Measurements from ENCODE around the gene UGT1A10. TPM values are rescaled to one million over a fixed set of nuclear protein-coding genes. Genes with fewer than 3 reads are reported as not detected.

Gene UGT1A10
- total and polyA plus RNA-seq, 2 donors (not counting 1 experiment from before 2014, with no cell fraction given): not detected

DNA sequence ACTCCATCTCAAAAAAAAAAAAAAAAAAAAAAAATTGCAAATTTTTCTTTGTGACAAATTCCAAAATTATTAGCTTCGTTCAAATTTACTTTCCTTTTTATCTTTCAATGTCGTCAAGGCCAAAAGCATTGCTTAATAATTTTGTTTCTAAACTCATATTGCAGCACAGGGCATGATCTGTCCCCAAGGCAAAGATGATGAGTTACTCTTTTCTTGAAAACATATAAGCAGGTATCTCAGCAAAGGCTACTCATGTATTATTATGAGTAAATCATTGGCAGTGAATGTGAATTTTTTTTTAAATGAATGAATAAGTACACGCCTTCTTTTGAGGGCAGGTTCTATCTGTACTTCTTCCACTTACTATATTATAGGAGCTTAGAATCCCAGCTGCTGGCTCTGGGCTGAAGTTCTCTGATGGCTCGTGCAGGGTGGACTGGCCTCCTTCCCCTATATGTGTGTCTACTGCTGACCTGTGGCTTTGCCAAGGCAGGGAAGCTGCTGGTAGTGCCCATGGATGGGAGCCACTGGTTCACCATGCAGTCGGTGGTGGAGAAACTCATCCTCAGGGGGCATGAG is 45.4 kb downstream of the UGT1A10 start, which contains the start of gene UGT1A7:
Gene UGT1A7, plus strand, starts transcription at position 381 of the 579 bp plus-strand sequence. Its CDS starts 37 bp downstream, at position 418.
- Histone ChIP-seq H4K20me1 (ENCODE audit: control insufficient read depth, insufficient read depth, low read length, poor library complexity, severe bottlenecking) (no peaks in the 10 kb centered on the region), H3K27me3 (replicated peaks in 1 of 4; ENCODE audit: control extremely low read depth in 1 of 4, control insufficient read depth in 3 of 4, insufficient read depth in 4 of 4, low read length in 3 of 4) (no peaks in the 10 kb centered on the region), H3K9me3 (ENCODE audit: control extremely low read depth in 1 of 3, control insufficient read depth in 2 of 3, insufficient read depth in 1 of 3, low read length in 2 of 3) (no peaks in the 10 kb centered on the region), H3K36me3 (replicated peaks in 1 of 2; ENCODE audit: control extremely low read depth in 1 of 2, control insufficient read depth in 1 of 2, extremely low read depth in 1 of 2, insufficient read depth in 2 of 2, low read length in 1 of 2) (no peaks in the 10 kb centered on the region), H2AFZ (ENCODE audit: insufficient read depth, low read depth, low read length, poor library complexity, severe bottlenecking) (no peak within 1 kb of the TSS), H3K79me2 (ENCODE audit: control insufficient read depth, insufficient read depth, low read length) (no peaks in the 10 kb centered on the region), H3K27ac (ENCODE audit: low read length in 2 of 2) (no peak within 1 kb of the TSS), H3K9ac (ENCODE audit: low read length) (no peak within 1 kb of the TSS), H3K4me3 (ENCODE audit: control extremely low read depth in 1 of 5, extremely low read depth in 1 of 5, insufficient read depth in 1 of 5, low read depth in 2 of 5, low read length in 4 of 5) (no peak within 1 kb of the TSS), H3K4me2 (replicated peaks; ENCODE audit: low read depth, low read length, poor library complexity, severe bottlenecking) (peak within 1 kb of the TSS; percentile 32), H3K4me1 (ENCODE audit: control insufficient read depth in 2 of 2, insufficient read depth in 2 of 2, low read length in 2 of 2) (peaks cover 0 to 6% of the 10 kb centered on the region in 2 donors)
- peaks cover 8% of the 10 kb centered on the region for H3K27me3 Mint-ChIP-seq
- TF ChIP-seq, protein P1, sequence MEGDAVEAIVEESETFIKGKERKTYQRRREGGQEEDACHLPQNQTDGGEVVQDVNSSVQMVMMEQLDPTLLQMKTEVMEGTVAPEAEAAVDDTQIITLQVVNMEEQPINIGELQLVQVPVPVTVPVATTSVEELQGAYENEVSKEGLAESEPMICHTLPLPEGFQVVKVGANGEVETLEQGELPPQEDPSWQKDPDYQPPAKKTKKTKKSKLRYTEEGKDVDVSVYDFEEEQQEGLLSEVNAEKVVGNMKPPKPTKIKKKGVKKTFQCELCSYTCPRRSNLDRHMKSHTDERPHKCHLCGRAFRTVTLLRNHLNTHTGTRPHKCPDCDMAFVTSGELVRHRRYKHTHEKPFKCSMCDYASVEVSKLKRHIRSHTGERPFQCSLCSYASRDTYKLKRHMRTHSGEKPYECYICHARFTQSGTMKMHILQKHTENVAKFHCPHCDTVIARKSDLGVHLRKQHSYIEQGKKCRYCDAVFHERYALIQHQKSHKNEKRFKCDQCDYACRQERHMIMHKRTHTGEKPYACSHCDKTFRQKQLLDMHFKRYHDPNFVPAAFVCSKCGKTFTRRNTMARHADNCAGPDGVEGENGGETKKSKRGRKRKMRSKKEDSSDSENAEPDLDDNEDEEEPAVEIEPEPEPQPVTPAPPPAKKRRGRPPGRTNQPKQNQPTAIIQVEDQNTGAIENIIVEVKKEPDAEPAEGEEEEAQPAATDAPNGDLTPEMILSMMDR (IDR thresholded peaks at IDR 0.05): no peak
- no peak for TF ChIP-seq EZH2 (IDR thresholded peaks at IDR 0.05; ENCODE audit: borderline replicate concordance, insufficient read depth, low read depth, low read length, poor library complexity, severe bottlenecking)
- intact Hi-C loops (cut with micrococcal nuclease): no loop called here
- no peaks in the 10 kb centered on the region for H3K9me3 Mint-ChIP-seq (ENCODE audit: insufficient read depth)
- no peak within 1 kb of the TSS for H3K4me3 Mint-ChIP-seq
- WGBS (ENCODE audit: insufficient coverage): no CpG with 5 or more reads among the region's 5 CpGs
- ATAC-seq (ENCODE audit: low read depth) (no peak), DNase-seq (no peak)
- ChIA-PET POLR2A (no interaction called here), CTCF (no interaction called here)
- peaks cover 16% of the 10 kb centered on the region for H3K4me1 Mint-ChIP-seq
- H3K27ac Mint-ChIP-seq: no peak within 1 kb of the TSS

DNA sequence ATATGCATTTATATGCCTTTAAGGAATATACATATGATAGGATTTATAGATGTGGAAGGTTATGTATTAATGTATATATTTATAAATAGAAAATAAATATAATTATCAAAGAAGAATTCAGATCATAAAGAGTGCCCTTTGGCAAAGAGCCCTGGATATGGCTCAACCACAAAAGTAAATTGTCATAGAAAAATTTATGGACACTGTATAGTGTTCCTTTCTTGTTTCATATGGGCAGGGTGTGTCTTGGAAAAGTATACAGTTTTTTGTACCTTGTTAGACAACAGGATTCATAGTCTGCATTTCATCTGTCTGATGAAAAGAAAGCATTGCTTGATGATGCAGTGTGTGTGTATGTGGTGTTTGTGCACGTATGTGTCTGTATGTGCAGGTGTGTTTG is 48.4 kb downstream of the UGT1A10 start:
- Histone ChIP-seq H3K9ac (ENCODE audit: low read length) (no peak overlapping the region), H3K36me3 (replicated peaks in 1 of 2; ENCODE audit: control extremely low read depth in 1 of 2, control insufficient read depth in 1 of 2, extremely low read depth in 1 of 2, insufficient read depth in 2 of 2, low read length in 1 of 2) (no peaks in the 10 kb centered on the region), H3K9me3 (ENCODE audit: control extremely low read depth in 1 of 3, control insufficient read depth in 2 of 3, insufficient read depth in 1 of 3, low read length in 2 of 3) (no peaks in the 10 kb centered on the region), H3K27ac (ENCODE audit: low read length in 2 of 2) (no peak overlapping the region), H3K27me3 (replicated peaks in 1 of 4; ENCODE audit: control extremely low read depth in 1 of 4, control insufficient read depth in 3 of 4, insufficient read depth in 4 of 4, low read length in 3 of 4) (peaks cover 0 to 4% (median 0%) of the 10 kb centered on the region in 4 experiments), H3K4me1 (ENCODE audit: control insufficient read depth in 2 of 2, insufficient read depth in 2 of 2, low read length in 2 of 2) (peaks cover 0 to 6% of the 10 kb centered on the region in 2 donors), H3K4me2 (replicated peaks; ENCODE audit: low read depth, low read length, poor library complexity, severe bottlenecking) (no peak overlapping the region), H3K79me2 (ENCODE audit: control insufficient read depth, insufficient read depth, low read length) (no peaks in the 10 kb centered on the region), H3K4me3 (ENCODE audit: control extremely low read depth in 1 of 5, extremely low read depth in 1 of 5, insufficient read depth in 1 of 5, low read depth in 2 of 5, low read length in 4 of 5) (no peak overlapping the region), H4K20me1 (ENCODE audit: control insufficient read depth, insufficient read depth, low read length, poor library complexity, severe bottlenecking) (no peaks in the 10 kb centered on the region), H2AFZ (ENCODE audit: insufficient read depth, low read depth, low read length, poor library complexity, severe bottlenecking) (no peak overlapping the region)
- Mint-ChIP-seq H3K4me3 (no peak overlapping the region), H3K4me1 (peaks cover 16% of the 10 kb centered on the region), H3K9me3 (ENCODE audit: insufficient read depth) (no peaks in the 10 kb centered on the region), H3K27me3 (peaks cover 3% of the 10 kb centered on the region), H3K27ac (no peak overlapping the region)
- POLR2A ChIA-PET: no interaction called here
- DNase-seq (no peak), ATAC-seq (ENCODE audit: low read depth) (no peak)
- TF ChIP-seq, protein P1 (IDR thresholded peaks at IDR 0.05): no peak
- no peak for TF ChIP-seq EZH2 (IDR thresholded peaks at IDR 0.05; ENCODE audit: borderline replicate concordance, insufficient read depth, low read depth, low read length, poor library complexity, severe bottlenecking)
- intact Hi-C loops (cut with micrococcal nuclease): no loop called here
- 83% methylated on average over 1 of the region's 1 CpG for whole genome bisulfite sequencing (ENCODE audit: insufficient coverage)
- CTCF ChIA-PET: no interaction called here
